Hippocampal formation (tissue), 2 donors: ENCODE measurements around the gene CLEC3B.
"Not testable (repeated sequence)": the region's sequence is repeated elsewhere in the genome, so short reads cannot be mapped to it uniquely, and the experiment has no call there.

ENCODE experiments used
- DNase-seq, 2 donors: peaks; one replicate each; lab custom pipeline; 2025; lab: John Stamatoyannopoulos, UW

CLEC3B gene

GRCh38 chr3:45066109-45066801 is 40.2 kb downstream of the CLEC3B start:
- no peak for DNase-seq

GRCh38 chr3:45067486-45067885 is 41.4 kb downstream of the CLEC3B start:
- no peak for DNase-seq

- no peak for DNase-seq
Observed at GRCh38 chr3:45067941-45068340, 41.8 kb downstream of the CLEC3B start.

- DNase-seq, result no peak
Observed at GRCh38 chr3:45071075-45071474, 45.0 kb downstream of the CLEC3B start.

- no peak for DNase-seq
Observed at GRCh38 chr3:45075821-45076625, 49.9 kb downstream of the CLEC3B start.

DNA sequence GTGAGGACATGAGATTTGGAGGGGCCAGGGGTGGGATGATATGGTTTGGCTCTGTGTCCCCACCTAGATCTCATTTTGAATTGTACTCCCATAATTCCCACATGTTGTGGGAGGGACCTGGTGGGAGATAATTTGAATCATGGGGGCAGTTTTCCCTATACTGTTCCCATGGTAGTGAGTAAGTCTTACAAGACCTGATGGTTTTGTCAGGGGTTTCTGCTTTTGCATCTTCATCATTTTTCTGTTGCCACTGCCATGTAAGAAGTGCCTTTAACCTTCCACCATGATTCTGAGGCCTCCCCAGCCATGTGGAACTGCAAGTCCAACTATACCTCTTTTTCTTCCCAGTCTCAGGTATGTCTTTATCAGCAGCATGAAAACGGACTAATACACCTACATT is 52.2 kb downstream of the CLEC3B start:
- not testable (repeated sequence) for DNase-seq

DNA sequence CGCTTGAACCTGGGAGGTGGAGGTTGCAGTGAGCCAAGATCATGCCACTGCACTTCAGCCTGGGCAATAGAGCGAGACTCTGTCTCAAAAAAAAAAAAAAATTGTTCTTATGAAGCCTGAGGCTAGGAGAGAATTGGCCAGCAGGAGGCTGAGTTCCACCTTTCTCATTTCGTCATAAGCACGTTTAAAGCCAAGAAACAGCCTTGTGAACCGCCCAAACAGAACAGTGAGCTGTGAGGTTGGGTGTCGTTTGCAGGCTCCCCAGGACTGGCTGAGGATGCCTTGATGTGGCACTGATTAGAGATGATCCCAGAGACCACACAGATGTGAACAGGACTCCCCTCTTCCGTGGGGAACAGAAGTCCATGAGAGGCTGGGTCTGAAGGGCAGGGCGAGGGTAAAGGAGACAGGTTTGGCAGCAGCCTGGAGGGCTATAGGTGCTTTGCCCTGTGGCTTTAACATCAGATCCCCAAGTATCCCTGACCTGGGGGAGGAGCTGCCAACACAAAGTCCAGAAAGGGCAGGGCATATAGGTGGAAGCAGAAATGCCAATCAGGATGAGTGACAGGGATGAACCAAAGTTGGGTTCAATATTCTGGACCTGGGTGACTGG is 52.9 kb downstream of the CLEC3B start:
- DNase-seq, result no peak

- DNase-seq, result no peak
Observed at GRCh38 chr3:45079715-45080114, 53.6 kb downstream of the CLEC3B start.

DNA sequence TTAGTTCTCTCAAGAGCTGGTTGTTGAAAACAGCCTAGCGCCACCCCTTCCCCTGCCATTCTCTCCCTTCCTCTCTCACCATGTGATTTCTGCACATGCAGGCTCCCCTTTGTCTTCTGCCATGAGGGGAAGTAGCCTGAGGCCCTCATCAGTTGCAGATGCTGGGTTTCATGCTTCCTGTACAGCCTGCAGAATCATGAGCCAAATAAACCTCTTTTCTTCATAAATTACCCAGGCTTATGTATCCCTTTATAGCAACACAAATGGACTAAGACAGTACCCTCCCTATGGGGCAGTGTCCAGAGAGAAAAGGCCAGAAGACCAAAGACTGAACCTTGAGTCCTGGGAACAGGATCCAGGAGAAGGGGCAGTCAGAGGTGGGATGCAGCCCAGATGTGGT is 54.7 kb downstream of the CLEC3B start:
- no peak for DNase-seq

DNA sequence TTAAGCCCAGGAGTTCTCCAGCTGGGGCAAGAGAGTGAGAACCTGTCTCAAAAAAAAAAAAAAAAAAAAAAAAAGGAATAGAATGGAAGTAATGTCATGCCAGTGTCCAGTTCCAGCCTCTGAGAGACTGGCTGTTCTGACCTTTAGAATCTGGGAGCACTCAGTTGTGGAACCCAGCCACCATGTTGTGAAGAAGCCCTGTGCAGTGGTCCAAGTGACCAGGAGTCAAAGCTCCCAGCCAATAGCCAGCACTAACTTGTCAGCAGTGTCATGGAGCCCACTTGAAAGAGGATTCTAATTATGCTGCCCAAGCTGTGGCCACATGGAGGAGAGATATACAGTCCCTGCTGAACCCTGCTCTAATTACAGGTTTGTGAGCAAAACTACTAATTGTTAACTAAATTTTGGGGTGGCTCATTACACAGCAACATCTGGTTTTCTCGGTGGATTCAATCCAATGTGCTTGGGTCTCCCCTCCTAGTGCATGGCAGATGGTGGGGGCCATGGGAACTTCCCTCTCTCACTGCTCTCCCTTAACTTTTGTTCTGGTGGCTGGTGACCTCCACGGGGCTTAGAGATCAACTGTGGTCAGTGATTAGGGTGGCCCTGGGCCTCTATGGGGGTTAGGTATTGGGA is 55.5 kb downstream of the CLEC3B start:
- no peak for DNase-seq

DNA sequence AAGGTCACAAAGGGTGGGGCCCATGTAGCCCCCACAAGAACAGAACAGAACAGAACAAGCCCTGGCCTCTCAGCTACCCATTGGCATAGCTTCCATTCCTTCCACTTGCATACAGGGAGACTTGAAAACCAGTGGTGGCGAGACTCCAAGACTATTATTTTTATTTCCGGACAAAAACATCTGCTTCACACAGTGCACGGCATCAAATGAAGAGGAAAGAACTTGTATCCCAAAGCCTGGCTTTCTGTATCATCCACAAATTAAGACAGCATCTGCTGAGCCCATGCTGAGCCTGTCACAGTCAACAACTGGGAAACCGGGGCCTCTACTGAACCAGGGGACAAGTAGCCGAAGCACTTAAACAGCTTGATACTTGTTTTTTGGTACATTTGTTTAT is 56.0 kb downstream of the CLEC3B start:
- no peak for DNase-seq

GRCh38 chr3:45083023-45083422 is 56.9 kb downstream of the CLEC3B start:
- no peak for DNase-seq

GRCh38 chr3:45084361-45084760 is 58.3 kb downstream of the CLEC3B start:
- DNase-seq, result no peak

DNA sequence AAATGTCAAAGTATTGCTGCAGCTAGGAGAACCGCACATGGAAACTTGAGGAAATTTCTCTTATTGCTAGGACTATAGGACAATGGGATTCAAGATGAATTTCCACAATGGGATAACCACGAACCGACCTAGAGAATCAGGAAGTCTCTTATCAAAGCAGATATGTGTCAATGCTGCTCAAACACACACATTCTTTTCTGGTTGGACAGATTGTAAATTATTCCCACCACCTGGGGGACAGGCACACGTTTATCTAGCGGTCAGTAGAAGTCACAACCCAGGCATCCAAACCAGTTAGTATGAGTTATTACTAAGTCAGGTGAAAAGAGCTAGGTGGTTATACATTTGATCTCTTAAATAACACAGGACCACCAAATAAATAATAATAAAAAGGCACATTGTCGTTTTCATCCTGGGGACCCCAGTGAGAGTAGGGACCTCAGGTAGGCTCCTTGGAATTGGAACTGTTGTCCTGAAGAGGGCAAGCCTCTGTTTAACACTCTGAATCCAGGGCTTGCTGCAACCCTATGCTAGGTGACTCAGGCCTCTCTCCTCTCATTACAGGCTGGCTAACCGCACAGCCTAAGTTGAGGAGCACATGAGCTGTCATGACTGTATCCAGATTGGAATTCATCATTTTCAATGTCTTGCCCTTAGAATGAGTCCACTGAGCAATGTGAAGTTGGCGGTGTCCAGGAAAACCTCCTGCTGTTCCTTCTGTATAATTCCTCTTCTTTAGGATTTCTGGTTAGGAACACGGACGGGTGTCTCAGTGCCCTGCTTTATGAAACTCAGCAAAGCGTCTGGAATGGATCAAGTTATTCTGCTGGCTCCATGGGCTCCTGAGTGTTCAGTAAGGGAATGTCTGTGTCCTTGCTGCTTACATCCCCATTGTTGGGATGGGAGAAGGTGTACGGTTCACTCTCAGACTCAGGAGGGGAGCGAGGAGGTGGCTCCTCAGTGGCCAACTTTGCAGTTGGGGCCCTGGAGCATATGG is 59.0 kb downstream of the CLEC3B start:
- no peak for DNase-seq
